Cerebellar cortex (tissue), 1 donor: ENCODE results near the gene CCDC6.
"Not testable (repeated sequence)": the region's sequence is repeated elsewhere in the genome, so short reads cannot be mapped to it uniquely, and the experiment has no call there.

ENCODE experiments used
- DNase-seq: peaks from one replicate; pipeline ENCODE4 v3.0.0-alpha.2; 2015; ENCODE audit warnings: low spot score

The CCDC6 gene

DNA sequence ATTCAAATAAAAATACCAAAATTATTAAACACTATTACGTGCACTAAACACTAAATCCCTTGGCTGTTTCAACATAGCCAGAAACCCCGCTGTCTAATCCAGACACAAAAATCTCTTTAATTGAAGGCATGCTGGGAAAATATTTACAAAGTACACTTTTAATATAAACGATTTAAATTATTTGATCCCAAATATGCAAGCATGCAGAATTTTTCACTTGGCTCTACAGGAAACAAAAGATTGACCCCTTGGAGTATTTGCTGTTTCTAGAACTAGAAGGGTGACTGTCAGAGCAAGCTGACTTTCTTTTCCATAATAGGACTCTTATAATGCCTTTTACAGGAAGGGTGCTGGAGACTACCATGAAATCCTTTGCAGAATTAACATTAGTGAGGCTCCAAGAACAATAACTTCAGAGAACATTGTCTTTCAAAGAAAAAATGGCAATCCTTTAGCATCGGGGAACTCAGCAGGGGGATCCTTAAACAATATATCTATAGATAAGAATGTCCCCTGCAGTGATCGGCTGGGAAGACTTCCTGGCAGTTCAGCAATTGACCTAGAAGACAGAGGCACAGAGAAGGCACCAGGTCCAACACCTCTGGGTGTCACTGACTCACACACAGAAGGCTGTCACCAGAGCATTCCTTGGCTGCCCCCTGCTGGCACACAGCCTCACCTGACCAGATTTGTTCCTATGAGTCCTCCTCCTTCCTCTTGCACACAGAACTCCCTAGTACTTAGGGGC lies 97.3 kb downstream of the CCDC6 start:
- DNase-seq = peak; percentile 84

DNA sequence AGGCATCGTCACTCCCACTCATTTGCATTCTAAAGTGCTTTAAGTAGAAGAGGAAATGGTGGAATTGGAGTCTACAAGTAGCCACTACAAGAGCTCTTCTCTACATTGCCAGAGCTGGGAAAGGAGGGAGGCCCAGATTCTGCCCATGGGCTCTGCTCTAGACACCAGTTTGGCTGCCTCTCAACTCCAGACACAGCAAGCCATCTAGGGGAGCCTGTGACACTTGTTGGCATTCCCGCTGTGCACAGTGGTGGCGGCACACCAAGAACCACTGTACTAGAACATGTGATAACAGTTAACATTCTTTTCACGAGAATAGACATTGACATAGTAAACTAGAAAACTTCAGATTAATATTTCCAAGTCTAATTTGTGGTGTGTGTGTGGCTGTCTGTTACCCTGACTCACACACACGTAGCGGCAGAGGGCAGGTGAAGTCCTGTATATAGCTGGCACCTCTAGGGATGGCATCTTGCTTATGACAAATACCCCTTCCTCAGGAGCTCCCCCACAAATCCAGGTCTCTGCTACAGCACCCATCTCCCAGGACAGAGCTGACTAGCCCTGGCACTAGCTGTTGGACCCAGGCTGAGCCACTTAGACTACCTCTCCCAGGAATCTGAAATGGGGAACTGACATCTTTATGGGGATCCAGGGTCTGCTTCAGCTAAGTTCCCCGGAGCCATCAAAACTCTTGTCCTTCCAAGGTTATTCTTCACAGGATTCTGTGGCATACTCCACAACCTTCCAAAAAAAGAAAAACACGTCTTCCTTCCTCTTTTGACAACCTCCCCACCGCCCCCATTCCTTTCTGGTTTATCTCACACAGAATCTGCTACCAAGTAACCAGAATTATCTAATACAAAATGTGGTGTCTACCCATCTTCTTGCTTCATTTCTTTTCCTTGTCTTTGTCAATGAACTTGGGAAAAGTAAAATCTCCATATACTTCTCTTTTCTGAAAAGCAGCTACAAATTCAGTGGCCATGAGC lies 98.4 kb downstream of the CCDC6 start:
- no peak for DNase-seq

DNA sequence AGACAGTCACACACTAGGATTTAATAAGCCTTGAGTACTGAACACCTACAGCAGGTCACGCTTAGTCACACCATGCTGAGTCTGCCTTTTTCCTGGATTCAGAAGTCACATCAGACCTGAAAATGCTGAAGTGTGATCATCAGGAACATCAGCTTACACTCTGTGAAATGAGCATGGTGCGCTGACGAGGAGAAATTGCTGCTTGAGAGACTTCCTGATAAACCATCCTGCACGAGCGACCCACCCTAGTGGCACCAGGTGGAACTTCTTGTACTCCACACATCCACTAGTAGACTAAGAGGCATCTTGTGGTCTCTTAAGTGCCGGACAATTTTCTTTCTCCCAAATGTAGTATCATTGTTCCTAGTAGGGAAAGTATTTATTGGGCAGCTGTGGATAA lies 101.3 kb downstream of the CCDC6 start:
- peak; percentile 66 for DNase-seq

DNA sequence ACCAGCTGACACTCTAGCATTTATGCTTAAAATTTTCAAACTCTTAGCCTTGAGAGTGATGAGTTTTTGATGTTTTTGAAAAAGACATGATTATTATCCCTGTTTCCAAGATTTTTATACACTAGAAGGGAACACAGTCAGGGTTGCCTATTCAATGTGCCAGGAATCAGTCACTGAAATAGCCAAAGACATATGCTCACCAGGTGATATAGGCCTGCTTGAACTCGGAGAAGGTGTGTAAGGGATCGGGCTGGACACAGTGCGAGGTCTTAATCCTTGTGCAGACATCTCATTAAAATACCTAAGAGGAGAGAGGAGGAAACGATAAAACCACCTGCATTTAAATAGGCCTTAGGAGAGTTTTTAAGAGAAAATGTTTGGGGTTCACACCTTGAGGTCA lies 102.1 kb downstream of the CCDC6 start:
- peak; percentile 51 for DNase-seq

DNA sequence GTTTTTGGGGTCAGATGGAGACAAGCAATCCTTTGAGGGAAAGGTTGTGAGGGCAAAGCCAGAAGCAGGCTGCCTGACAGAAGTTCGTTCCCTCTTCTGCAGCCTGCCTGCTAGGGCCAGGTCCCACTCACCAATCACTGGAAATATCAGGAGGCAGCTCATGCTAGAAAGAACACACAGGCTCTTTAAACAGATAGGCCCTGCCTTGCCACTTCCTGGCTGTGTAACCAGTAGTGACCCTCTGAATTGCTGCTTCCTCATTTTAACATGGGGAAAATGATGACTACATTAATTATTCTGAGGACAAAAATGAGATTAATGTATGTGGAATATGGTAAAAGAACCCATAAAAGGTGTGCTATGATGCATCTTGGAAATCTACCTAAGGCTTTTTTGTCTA lies 102.6 kb downstream of the CCDC6 start:
- no peak for DNase-seq

DNA sequence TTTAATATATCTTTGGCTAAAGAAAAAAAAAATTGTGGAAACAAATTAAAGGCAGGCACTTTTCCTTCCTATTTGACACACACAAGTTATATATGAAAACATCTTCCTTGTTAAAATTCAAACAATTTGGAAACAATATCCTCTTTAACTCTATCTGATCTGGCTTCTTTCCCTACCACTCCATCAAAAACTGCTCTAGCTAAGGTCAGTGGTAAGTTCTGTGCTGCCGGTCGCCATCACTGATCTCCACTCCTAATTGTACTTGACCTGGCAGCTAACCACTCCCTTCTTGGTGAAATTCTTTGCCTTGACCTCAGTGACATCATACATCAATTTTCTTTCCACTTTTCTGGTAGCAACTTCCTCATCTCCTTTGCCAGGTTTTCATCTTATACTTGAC lies 105.2 kb downstream of the CCDC6 start:
- DNase-seq = no peak

DNA sequence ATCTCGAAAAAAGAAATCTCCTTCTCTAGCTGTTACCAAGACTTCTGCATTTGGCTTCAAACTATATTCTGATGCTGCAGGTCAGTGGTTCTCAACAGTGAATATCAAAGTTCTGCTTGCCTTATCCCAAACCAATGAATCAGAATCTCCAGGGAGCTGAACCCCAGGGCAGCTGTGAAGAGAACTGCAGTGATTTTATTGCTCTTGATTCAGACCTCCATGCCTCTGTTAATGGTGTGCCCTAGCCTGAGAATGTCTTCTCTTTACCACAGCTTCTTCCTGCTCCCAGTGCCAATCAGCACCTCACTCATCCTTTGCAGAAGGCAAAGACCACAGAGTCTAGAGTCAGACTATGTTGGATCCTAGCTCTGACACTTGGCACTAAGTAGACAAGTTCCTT lies 106.9 kb downstream of the CCDC6 start:
- DNase-seq = no peak

DNA sequence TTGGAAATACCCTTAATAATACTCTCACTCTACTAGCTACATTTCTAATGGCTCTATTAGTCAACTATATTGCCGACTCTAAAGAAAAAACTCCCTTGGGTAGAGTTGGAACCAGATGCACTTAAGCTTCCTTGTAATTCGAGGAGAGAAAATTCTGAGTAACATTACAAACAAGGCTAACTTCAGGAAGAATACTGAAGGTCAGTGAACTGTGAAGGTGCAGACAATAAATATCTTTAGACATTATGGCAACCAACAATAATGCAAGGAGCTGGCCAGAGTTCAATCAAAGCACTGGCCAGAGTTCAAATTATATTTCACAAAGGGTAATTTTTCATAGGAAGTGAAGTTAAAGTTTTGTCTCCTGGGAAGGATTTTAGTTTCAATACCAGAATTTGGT lies 112.4 kb downstream of the CCDC6 start:
- no peak for DNase-seq

DNA sequence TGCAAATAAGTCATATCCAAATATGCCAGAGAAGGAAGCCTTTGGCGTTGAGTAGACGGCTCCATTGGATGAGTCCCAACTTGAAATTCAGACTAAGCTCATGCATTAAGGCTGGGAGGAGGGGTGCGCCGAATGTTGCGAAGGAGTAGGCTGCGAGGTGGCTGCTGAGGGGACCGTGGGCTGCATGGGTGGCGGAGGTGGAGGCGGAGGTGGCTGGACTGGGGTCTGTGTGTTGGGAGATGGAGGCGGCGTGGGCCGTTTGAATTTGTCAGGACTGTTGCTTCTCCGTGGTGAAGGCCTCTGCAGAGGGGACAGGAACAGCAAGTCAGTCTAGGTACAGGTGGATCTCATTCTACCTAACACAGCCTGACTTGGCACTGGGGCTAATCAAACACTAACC lies 113.5 kb downstream of the CCDC6 start:
- no peak for DNase-seq

DNA sequence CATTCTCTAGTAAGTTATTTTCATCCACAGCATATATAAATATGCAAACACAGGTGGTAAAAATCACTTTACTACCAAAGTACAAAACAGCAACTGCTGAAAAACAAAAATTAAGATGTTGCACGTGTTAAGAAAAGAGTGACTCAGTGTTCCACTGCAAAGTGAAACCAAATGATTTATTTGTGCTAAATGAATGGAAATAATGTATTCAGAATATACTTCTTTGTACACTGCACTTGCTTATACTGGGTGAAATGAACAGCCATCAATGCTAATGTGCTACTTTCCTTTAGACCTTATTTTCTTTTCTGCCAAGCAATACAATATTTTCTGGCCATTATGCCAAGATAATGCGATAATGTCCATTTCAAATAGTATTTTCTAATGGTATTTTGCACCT lies 114.8 kb downstream of the CCDC6 start:
- DNase-seq = no peak

DNA sequence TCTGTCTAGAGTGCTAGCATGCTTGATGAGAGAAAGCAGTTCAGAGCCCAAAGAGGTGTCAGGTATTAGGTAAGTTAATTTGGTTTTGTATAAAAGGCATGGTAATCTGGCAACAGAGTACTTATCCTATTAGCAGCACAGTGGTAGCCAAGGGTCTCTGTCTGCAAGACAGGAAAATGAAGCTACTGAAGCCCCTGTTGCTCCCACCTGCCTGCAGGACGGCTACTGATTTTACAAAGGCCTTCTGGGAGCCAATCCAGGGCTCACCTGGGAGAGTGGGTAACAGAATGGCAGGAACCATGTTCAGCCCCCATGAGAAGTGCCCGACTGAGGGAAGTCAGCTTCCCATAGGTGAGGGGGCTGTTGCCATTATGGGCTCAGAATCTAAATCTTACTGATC lies 116.3 kb downstream of the CCDC6 start:
- DNase-seq = not testable (repeated sequence)

DNA sequence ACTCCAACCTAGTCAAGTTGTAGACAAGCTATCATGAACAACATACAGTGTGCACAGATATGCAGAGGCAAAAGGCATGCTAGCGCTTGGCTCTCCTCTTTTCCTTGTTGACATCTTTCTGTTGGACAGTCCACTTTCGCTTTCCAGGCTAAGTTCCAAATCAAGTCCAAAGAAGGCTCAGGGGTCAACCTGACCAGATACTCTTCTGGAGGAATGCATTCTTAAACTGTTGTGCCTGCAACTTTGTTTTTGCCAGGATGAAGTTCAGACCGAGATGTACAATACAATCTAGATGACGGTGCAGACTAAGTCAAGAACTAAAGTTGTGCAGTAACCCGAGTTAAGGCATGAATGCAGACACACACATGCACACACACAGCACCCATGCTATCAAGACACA lies 117.4 kb downstream of the CCDC6 start:
- not testable (repeated sequence) for DNase-seq

DNA sequence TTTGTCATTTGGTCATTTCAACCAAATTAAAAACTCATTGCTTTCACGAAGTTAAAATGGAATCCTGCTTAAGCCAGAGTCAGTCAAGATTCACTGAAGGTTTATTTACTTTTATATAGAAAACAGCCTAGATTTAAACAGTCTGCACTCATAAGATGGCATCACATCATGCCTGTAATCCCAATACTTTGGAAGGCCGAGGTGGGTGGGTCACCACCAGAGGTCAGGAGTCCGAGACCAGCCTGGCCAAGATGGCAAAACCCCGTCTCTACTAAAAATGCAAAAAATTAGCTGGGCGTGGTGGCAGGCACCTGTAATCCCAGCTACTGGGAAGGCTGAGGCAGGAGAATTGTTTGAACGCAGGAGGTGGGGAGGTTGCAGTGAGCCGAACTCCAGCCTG lies 119.3 kb downstream of the CCDC6 start:
- not testable (repeated sequence) for DNase-seq

DNA sequence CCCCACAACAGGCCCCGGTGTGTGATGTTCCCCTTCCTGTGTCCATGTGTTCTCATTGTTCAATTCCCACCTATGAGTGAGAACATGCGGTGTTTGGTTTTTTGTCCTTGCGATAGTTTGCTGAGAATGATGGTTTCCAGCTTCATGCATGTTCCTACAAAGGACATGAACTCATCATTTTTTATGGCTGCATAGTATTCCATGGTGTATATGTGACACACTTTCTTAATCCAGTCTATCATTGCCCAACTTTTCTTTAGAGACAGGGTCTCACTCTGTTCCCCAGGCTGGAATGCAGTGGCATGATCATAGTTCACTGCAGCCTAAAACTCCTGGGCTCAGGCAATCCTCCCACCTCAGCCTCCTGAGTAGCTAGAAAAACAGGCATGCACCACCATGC lies 120.9 kb downstream of the CCDC6 start:
- DNase-seq = not testable (repeated sequence)

DNA sequence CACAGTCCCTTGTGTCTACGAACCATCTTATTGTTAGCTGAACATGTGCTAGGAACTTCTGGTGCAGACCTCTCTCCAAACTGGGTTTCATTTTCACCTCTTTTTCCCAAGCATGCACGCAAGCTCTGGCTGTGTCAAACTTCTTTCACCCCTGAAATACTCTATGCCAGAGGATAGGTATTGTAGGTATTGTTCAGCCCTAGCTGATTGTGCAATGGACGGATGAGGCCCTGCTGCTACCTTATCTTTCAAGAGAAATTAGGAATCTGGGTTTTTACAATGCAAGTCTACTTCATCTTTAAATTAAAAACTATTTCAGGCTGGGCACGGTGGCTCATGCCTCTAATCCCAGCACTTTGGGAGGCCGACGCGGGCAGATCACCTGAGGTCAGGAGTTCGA lies 124.8 kb downstream of the CCDC6 start:
- DNase-seq = no peak

DNA sequence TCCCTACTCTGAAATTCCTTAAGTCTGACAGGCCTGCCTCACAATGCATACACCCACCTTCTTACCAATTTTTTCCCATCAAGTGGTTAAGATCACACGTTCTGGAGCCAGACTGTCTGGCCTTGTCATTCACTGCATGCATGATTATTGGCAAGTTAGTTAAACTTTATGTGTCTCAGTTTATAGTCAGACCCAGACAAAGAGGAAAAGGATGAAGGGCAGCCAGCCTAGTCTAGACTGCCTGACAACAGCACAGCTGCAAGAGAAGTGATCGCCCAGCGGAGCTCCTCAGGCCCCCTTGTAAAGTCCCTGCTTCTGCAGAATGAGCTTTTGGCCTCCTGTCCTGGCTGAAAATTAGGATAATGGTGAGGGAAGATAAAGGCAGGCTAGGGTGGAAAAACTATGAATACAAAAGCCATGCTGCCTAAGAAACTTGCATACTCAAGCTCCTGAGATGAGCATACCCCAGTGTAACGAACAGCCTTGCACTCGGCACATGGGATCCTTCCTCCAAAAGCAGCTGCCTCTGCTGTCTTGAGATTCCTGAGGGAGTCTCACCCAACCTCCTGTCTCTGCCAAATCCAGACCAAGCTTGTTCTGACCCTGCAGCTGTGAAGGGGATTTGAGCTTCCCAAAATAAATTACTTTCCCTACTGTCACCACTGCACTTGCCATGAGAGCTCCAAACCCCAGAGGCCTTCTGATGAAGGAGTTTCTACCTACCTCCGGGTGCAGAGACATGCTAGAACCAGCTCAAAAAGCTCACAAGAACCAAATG lies 126.4 kb downstream of the CCDC6 start:
- no peak for DNase-seq

DNA sequence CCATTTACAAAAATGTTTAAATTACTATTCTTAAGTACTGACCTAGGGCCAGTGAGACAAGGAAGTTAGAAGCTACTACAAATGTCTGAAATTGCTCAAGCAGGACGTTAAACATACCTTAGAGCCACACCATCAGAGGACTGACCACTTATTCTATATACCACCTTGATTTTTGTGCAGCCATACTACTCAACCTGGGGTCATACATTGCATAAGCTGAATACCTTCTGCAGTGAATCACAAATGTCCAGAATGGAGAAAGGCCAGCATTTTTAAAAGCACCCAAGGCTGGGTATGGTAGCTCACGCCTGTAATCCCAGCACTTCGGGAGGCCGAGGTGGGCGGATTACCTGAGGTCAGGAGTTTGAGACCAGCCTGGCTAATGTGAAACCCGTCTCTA lies 131.9 kb downstream of the CCDC6 start:
- DNase-seq = no peak

DNA sequence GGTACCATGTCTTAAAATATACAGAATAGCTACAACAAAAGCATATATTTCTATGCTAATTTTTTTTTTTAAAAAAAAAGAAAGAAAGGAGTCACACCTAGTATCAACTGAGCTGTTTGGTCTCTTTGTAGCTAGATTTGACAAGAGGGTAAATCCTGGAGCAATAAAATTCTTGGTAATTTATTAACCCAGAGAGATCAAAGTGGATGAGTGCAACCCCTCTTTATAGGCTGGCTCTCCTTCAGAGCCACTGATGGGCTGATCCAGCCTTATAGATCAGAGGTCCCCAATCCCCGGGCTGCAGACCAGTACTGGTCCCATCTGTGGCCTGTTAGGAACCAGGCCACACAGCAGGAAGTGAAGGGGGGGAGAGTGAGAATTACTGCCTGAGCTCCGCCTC lies 133.3 kb downstream of the CCDC6 start:
- DNase-seq = no peak

DNA sequence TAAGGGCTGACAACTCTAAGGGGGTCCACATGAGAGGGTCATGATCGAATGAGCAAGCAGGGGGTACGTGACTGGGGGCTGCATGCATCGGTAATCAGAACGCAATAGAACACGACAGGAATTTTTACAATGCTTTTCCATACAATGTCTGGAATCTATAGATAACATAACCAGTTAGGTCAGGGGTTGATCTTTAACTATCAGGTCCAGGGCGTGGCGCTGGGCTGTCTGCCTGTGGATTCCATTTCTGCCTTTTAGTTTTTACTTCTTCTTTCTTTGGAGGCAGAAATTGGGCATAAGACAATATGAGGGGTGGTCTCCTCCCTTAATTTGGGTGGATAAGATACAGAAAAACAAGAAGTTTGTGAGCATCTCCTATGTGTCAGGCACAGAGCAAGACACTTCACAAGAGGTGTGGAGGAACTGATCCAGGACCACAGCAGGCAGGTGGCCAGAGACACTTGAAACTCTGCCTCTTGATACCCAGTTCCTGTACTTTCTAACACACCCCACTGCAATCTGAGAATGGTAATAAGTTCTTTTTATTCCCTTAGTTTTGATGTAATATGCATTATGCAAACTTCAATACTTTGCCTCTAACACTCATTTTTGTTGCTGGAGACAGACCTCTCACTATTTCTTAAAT lies 135.1 kb downstream of the CCDC6 start:
- no peak for DNase-seq

DNA sequence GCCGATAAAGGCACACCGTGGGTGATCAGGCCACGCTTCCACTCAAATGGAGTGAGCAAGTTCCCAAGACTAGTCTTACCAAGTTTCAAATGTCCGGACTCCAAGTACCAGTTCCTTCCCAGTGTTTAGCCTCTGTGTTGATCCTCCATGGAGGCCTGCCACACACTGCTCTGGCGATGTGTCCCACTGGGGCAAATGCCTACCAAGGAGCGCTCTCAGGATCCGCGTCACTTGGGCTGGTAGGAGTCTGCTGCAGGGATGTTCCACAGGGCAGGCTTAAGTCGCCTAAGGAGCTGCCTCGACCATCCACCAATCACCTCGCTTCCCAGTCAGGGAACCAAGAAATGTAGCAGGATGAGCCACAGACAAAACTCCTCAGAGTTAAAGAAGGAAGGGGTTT lies 135.7 kb downstream of the CCDC6 start:
- DNase-seq = no peak

DNA sequence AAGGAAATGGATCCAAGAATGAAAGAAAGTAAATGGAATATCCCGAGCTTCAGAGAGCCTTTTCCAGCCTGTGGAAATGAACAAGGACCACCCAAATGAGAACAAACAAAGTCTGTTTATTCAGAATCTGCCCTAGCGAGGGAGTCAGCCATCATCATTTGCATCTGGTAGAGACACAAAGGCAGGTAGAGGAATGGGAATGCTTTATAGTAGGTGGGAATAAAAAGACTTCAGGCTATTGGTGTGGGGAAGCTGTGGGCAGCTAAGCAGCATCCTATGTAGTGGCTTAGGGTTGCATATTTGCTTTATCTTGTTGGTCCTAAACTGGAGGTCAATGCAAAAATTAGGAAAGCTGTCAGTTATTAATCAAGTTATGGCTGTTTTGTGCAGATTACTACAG lies 143.9 kb downstream of the CCDC6 start:
- no peak for DNase-seq

DNA sequence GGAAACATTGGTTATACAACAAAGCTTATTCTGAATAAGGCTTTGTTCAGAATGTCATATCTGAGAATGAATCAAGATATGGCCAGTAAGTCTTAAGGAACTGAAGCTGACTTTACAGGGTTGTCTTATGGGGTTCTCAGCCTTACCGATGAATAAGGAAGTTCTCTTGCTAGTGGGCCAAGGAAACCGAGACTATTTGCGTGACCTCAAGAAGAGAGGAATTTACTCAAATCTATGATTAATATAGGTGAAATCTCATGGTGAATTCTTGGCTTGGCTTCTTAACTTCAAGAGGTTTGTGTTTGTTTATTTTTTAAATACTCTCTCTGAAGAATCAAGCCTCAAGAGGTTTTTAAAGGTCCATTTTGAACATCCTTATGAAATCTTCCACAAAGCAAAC lies 148.4 kb downstream of the CCDC6 start:
- DNase-seq = no peak
